Stimulated activated CD8-positive, alpha-beta memory T cell treated with anti-CD3 and anti-CD28 coated beads, Interleukin-4, amount 100 ng/mL, for 1 hour (primary cell): Measurements from ENCODE around the gene ATP23.

Experiments
- DNase-seq, 2 donors: peaks; one replicate each; pipeline ENCODE4 v3.0.0-alpha.2; 2020; ENCODE audit warnings: low read depth in 2 of 2, low spot score in 1 of 2

ATP23 gene

DNA sequence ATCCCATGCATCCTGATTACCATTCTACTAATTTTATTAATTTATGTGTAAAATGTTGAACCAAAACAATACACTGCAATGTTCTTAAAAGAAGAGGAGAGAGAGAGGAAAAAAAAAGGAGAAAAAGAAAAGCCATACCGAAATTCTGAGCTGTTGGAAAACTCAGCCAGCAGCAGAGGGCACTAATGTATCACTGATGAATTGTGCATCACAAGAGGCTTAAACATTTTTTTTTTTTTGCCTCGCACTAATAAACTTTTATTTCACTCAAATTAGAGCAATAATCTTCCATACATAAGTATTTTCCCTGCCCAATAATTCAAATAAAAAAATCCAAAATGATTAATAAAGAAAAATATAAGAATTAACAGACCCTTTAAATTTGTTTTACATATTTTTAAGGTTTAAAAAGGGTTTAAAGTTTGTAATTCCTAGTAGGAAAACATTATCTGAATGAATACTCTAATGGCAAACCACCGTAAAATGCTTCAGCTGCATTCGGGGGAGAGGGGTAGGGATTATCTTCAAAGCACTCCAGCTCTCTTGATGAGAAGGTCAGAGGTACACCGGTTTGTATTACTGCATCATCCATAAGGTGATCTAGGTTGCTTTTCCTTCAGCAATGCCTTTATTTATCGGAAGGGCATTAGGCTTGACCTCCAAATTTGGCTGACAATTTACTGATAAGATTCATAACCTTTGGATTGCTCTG is 41.9 kb downstream of the ATP23 start:
- DNase-seq = no peak

DNA sequence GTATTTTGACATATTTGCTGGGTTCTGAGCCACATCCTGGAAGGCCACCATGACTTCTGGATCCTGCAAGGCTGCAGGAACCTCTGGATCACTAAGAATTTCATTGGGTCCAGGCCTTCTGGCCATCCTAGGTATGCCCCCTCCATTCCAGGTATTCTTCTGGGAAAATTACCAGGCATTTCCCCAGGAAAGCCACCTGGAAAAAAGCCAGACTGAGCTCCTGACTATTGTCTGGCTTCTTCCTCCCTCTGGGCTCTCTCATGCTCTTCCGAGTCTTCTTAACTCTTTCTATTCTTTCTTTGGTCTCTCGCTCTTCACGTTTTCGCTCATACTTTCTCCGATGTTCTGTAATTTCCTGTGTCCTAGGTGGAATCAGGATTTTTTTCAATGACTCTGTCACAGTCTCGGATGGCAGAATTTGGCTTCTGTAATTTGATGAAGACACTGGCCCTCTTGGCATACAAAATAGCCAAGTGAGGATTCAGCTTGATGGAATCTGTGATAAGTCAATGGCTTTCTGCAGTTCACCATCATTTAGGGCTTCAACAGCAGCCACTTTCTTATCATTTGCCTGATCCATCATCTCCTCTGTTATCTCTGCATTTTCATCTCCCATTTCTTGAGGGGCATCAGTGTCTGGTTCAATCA is 42.6 kb downstream of the ATP23 start:
- DNase-seq = no peak

DNA sequence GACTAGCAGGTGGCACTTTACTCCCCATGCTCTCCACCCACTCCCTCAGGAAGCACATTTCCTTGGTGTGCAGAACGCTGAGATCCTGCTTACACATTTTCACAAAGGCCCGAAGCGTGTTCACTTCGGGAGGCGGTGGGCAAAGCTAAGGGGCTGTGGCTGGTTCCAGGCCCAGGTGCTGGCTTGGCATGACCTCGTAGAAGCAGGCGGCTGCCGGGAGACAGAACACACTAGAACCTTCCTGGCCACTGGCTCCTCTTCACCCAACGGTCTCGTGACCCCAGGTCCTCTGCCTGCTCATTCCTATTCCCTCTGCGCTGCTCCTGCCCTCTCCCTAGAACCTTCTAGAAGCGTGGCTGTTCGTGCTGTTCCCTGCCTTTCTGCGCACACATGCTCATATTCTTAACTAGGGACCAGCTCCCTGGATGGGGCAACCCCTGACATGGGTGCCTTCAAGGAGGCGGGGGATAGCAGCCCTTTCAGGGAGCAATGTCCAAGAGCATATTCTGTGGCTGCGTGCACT is 43.3 kb downstream of the ATP23 start:
- DNase-seq = no peak

DNA sequence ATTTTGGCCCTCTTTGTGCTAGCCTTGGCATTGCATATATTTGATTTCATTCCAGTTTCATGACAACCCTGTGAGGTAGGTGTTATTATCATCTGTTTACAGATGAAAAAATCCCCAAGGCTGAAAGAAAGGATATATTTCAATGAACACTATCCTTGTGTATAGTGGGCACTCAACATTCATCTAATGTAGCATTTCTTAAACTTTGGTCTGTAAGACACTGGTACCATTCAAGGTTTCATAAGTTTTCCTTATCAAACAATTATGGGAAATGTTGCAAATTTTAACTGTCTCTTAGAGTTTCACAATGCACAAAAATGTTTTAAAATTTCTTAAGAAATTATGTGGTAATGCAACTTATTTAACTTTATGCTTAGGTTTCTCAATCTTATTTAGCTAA is 44.3 kb downstream of the ATP23 start:
- DNase-seq = no peak

DNA sequence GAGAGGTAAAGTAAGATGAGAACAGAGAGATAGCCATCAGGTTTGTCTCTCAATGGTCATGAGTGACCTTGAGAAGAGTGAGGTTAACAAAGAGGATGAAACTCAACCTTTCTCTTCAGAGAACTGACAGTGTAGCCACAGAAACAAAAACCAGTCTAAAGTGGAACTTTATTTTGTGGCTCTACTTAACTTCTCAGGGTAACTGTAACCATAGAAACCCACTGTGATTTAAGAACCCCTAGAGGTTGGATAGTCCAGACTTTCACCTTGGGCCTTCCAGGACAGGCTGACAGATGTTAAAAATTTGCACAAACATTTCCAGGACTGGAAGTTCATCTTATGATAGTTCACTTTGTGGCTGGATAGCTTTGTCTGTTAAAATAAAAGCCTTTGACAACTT is 48.5 kb downstream of the ATP23 start:
- no peak for DNase-seq

DNA sequence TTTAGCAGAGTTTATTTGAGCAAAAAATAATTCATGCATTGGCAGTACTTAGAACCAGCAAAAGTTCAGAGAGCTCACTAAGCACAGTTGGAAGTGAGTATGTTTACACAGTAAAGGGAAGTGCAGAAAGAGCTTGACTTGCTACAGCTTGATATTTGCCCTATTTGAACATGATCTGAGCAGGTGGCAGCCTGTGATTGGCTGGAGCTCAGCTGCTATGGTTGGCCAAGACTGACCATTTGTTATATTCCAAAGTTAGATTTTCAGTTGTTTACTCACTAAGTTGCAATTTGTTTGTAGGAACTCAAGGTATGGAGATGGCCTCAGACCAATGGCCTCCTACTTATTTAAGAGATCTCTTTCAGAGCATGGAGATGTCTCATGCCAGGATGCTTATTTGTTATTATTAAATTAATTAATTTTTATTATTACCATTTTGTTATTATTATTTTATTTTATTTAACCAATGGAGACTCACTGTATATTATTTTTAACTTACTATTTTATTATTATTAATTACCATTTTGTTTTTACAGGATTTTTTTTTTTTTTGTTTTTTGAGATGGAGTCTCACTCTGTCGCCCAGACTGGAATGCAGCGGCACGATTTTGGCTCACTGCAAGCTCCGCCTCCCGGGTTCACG is 49.0 kb downstream of the ATP23 start:
- no peak for DNase-seq

DNA sequence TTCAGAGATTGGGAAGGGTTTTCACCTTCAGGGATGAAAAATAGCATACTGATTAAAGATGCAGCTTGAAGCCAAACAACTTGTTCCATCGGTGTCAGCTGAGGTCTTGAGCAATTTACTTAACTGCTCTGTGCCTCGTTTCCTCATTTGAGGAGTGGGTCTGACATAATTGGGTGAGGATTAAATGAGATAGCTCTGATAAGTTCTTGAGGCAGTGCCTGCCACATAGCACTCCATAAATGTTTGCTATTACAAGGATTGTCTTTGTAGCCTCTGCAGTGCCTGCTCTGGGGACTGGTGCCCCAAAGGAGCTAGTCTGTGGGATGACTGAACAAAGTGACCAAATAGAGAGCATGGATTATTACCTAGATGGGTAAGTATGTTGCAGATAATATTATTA is 50.6 kb downstream of the ATP23 start:
- DNase-seq = no peak

DNA sequence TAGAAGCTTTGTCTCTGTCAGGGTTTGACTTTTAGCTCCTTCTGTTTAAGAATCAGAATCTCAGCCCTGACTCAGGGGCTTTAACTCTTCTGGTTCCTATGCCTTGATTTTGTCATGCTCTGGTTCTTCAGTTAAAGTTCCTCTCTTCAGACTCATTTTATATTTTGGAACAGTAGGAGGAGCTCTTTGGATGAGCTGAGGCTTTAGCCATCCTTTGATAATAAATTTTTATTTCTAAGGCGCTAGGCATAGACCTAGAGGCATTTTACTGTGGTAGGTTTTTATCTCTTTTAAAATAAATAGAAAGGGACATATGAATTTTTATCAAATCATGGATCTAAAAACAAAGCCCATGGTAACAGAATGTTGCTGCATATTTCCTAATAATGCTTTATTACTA is 51.7 kb downstream of the ATP23 start:
- DNase-seq = no peak

DNA sequence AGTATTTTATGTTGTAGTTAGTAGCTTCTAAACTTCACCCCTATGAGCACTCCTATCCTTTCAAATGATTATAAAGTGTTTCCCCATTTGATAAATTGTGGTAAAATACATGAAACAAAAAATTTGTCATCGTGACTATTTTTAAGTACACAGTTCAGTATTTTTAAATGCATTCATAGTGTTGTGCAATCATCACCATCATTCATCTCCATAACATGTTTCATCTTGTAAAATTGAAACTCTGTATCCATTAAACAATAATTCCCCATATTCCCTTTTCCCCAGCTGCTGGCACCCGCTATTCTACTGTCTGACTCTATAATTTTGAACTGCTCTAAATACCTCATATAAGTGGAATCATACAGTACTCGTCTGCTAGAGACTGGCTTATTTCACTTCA is 52.5 kb downstream of the ATP23 start:
- DNase-seq = no peak

DNA sequence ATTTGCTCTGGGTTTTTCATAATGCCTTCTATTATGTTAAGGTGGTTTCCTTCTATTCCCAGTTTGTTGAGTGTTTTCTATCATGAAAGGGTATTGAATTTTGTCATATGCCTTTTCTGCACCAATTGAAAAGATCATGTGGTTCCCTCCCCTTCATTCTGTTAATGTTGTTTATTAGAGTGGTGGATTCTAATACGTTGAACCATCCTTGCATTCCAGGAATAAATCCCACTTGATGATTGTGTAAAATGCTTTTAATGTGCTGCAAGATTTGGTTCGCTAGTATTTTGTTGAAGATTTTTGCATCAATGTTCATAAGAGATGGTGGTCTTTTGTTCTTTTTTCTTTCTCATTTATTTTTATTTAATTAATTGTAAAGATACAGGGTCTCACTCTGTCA is 55.2 kb downstream of the ATP23 start:
- no peak for DNase-seq

DNA sequence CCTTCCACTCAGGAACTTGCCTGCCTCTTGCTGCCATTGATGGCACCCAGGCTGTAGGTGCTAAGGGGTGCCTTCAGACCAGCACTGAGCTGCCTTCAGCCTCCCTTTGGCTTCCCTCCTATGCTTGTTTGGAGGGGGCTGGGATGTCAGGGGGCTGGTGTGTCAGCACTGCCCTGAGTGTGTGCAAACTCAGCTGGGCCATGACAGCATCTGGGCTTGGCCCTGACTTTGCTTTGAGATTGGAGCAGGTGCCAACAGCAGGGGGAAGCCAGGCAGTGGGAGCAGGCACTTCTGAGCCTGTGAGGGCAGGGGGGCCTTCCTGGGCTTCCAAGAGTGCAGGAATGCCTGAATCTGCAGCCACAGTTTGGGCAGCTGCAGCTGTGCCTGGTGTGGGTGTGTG is 56.9 kb downstream of the ATP23 start:
- DNase-seq = no peak

DNA sequence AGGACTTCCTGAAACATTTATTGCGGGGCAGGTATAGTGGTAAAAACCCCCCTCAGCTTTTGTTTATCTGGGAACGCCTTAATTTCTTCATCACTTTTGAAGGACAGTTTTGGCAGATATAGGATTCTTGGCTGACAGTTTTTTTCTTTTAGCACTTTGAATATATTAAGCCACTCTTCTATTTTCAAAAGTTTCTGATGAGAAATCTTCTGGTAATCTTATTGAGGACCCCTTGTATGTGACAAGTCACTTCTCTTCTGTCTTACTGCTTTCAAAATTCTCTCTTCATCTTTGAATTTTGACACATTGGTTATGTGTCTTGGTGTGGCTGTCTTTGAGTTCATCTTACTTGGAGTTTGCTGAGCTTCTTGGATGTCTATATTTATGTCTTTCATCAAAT is 59.1 kb downstream of the ATP23 start:
- DNase-seq = no peak

DNA sequence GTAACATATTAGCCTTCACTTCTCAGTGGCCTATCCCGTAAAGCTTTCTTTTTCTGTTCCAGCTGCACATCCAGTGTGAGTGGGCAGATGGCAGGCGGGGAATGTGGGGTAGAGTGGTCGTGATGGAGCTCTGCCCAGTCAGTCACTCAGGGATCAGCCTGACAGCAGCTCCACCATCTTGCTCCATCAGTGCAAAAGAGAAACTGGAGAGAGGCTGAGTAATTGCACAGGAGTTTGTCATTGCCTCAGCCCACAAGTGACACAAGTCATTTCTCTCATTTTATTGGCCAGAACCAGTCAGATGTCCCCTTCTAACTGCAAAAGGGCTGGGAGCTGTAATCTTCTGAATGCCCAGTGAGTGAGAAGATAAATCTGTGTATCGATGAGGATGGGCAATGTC is 66.5 kb downstream of the ATP23 start:
- no peak for DNase-seq

DNA sequence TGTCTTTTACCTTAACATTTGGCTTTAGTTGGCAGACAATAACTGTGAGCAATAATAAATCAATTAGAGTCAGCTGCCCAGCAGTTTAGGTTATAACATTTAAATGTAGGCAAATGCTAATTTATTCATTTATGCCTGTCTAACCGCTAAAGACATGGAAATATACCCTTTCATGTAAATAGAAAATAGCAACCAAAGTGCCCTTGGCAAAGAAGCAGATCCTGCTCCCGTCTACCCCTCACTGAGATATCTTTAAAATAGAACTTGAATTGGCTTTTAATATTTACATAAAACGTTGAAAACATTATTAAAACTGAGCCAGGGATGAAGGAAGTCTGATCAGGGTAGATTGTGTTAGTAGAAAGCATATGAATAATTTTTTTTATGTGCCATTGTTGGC is 67.3 kb downstream of the ATP23 start:
- no peak for DNase-seq
